HG02610 (cell line): ENCODE results near the gene ERO1A.
A peak's percentile ranks its signal among the peaks of the same experiment; 100 is the strongest.

Source experiments
- ATAC-seq: cut with Tn5 transposase; IDR thresholded peaks from one replicate; pipeline ENCODE4 v1.9.1; 2021; ENCODE audit warnings: mild to moderate bottlenecking, moderate library complexity; ENCODE audit not compliant: unreplicated experiment

Gene ERO1A

DNA sequence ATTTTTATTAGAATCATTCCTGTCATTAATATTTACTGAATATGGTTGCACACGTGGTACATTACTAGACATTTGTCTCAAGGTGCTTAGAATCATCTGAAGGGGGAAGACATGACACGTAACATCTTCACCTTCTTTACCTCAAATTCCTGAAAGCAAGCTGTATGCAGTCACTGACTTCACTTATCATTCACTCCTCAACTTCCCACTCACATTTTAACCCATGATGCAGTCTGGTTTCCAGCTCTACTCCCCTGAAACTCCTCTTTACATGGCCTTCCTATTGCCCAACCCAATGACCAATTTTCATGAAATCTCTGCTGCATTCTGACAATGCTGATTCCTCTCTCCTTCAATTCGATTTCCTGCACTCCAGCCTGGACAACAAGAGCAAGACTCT is 5.9 kb upstream of the ERO1A start:
- ATAC-seq, result peak; percentile 43

DNA sequence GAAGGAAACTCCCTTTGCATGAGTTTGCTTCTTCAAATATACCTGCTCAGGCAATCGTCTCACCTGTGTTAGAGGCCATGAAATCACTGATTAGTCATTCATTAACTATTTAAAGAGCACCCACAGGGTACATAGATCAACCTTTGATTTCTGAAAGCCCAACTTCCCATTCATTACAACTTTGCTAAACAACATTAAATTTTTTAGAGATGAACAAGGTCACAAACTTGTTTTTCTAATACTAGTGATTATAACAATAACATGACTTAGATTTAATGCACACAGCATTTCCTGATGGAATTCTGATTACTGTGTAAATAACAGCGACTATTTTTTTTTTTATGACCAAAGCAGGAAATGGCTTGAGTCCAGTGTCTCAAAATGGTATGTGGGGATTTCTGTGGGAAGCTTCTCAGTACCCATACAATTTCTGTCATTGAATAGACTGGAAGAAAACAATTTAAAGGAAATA is 5.4 kb upstream of the ERO1A start:
- peak; percentile 42 for ATAC-seq

DNA sequence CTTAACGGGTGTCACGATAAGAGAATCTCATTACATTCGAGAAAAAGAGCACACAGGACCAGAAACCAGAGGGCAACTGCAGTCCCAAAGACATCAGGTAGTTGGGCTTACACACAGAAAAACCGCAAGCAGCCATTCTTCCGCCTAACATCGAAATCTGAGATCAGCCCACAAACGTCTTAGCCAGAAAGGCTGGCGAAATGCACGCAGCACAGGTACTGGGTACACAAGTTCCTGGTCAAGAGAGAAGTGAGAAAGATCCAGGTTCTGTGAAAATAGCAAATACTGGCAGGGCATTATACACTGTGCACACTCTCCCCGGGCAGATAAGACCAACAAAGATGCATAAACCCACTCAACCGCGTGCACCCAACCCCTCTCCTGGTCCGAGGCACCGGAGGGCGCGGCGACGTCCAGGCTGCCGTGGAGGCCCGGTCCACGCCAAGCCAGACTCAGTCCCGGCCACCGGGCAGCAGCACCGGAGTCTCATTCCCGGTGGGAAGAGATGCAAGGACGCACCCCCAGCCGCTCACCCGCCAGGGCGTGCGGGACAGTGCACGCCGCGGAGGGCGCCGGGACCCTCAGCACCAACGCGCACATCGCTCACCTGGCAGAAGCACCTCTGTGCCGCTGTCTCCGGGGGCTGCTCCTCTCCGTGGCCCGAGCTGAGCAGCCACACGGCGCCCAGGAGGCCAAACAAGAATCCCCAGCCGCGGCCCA is 437 bp downstream of the ERO1A start:
- peak; percentile 49 for ATAC-seq

DNA sequence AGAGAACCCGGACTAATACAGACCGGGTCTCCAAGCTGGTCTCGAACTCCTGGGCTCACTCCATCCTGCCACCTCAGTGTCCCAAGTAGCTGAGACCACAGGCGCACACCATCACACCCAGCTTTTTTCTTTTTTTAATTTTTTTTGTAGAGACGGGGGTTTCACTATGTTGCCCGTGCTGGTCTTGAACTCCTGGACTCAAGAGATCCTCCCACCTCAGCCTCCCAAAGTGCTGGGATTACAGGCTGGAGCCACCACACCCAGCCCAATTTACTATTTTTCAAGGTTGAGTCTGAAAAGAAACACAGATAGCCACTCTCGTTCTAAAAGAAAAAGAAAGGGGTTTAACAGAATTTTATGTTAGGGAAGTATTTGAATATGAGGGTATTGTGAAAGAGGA is 1.8 kb downstream of the ERO1A start:
- no peak for ATAC-seq

DNA sequence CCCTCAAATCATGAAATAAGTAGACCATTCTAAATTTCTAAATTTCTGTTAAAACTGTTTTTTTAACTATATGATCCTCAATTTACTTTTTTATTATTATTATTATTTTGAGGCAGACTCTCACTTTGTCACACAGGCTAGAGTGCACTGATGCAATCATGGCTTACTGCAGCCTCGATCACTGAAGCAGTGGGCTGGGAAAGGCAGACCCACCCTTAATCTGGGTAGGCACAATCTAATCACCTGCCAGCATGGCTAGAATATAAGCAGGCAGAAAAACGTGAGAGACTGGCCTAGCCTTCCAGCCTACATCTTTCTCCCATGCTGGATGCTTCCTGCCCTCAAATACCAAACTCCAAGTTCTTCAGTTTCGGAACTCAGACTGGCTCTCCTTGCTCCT is 2.3 kb downstream of the ERO1A start:
- ATAC-seq, result no peak

DNA sequence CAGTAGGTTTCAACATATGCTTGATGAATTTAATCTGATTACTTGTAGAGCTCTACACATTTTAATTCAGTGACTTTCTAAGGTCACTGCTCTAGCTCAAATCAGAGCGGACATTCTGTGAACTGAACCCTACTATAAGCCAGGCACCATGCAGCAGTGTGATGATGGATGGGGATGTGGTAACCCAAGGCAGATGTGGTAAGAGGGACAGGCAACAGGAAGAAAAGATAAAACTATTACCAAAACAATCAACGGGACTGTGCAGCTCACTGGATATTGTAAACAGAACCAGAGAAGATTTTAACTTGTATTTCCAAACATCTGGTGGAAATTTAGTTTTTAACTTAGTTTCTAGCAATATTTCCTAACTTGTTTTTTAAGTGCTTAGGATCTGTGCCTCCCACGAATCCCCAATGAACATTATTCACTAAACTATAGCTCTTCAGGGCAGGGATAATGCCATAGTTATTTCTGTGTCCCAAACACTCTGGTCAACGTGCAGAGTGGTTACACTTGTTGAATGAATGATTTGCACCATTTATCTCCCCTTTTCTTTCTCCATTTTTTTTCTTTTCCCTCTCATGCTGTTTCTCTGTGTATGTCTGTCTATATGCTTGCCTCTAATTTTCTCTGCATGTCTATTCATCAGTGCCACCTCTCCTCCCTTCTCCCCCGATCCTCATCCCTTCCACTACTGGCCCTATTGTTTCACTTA is 3.0 kb downstream of the ERO1A start:
- ATAC-seq, result no peak

DNA sequence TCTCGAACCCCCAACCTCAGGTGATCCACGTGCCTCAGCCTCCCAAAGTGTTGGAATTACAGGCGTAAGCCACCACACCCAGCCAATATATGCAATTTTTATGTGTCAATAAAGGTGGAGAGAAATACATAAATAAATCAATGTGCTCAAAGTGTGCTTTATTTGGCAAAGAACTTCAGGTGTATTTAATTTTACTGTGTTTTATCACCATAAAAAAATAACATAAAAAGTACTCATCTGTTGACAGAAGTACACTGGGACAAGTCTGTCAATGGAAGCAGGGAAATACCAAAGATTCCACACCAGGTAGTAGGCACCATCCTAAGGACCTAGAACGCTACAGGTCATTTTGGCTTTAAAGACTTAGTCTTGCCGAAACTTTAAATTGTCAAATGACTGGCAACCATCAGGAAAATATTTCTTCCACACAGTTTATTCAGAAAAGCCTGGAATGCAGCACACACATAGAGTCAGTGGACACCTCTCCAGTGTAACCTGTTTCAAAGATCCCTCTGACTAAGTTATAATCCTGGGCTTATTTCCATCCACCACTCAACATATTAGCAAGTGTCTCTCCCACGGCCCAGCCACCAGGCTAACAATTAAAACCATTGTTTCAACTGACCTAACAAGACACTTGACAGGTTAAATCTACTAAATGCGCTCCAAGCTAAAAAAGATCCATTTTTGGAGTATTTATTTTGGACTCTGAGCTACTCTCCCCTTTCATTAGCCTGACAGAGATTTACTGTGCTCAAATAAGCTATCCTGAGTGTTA is 4.2 kb downstream of the ERO1A start:
- ATAC-seq, result no peak

DNA sequence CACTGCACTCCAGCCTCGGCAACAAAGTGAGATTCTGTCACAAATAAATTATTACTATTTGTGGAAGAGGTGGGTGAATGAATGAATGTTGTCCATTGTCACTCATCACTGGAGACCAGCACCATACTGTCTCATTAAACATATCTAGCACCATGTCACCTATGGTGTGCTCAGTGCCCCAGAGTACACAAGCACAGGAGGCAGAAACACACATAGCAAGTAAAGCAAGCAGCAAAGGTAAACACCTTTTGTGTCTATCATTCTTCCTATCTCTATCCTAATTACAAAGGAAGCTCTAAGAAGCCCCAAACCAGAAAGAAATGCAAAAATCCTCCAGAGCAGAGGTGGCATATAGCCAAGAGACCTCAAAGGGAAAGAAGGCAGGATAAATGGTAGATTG is 9.2 kb downstream of the ERO1A start:
- no peak for ATAC-seq

DNA sequence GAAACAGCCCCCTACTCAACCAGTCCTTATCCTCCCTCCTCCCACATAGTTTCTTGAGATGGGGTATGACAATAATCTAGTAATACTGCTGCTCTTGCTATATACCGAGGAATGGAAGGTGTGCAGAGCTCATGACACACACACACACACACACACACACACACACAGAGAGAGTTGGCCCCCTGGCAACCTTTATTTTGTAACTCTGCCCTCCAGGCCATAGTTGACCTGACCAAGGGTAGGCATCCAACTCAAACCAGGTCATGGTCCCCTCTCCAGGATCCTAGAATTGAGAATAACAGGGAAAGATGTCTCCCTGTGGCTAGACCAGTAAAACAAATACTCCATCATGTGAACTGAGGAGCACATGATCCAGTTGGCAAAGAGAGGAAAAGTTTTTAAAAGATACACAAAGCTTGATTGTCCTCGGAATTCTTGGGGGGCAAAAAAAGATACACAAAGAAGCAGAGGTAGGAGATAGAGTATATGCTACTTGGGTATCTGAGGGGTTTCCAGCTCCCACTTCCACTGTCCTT is 11.3 kb downstream of the ERO1A start:
- no peak for ATAC-seq

DNA sequence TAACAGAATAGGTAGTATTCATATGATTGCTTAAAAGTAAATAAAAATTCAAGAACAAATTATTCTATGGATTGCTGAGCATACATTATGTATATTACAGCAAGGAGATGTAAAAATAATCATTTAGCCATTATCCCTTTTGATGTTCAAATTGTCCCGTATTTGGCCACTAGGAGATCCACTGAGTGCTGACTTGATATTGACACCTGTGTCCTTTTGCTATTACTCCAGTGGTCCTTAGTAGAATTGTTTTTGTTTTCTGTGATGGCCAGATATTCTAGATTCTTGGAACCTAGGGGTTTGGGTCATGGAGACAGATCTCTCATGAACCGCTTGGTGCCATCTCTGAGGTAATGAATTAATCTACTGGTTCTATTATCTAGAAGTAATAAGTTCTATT is 16.8 kb downstream of the ERO1A start:
- ATAC-seq, result no peak

DNA sequence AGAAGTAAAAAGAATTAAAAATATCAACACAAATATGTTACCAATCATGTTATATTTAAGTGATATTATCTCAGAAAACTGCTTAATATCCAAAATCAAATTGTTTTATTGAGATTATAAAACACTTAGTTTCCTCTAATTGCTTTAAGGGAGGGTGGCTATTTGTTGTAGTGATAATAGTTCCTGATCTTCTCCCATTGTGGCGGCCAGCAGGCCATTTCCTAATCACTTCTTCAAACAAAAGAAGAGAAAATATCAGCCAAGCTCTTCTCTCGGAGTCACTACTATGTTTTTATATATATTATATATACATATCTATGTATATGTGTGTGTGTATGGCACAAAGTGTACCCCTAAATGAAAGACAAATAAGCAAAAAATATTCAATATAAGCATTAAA is 31.5 kb downstream of the ERO1A start:
- no peak for ATAC-seq

DNA sequence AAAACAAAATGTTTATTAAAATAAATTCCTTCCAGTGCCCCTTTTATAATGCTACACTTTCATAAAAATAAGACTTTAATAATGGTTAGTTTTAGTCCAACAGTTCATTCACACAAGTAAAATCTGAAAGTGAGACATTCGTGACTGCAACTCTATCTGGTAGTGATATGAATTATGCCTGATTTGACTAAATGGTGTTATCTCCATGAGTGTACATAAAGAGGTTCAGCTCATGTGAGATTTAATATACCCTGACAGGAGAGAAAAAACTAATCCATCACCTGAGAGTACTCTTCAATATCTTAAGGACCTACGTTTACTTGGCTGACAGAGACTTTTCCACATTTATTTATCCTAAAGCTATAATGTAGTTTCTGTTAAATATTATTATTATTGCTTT is 34.0 kb downstream of the ERO1A start:
- ATAC-seq, result no peak

DNA sequence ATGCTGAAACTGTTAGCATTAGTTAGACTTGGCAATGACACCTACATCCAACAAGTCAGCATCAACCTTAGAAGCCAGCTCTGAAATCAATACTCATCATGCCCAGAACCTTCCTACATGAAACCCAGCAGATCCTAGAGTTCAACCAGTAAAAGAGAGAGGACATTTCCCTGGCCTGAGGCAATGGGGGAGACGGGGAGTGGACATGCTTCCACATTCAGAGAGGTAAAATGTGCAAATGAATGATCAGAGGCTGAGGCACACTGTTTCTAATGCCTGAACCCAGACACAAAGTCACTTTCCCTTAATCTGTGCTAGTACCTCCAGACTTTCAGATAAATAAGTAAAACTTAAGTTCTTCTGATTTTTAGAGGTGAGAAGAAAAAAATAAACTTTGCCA is 34.5 kb downstream of the ERO1A start:
- no peak for ATAC-seq

DNA sequence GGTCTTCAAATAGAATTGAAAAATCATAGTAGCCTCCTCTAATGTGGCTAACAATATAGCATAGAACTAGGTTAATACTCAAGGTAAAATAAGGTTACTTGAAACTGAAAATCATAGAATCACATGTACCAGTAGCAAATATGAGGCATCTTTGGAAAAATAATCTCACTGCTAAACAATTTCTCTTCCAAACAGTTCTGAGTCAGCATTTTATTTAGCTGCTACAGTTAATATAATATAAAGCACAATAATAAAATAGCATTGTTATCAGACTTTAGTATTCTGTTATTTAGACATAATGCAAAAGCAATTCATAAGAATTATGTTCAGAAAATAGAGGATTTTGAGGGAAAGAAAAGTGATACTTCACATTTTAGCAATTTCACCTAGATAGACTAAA is 35.0 kb downstream of the ERO1A start:
- no peak for ATAC-seq

DNA sequence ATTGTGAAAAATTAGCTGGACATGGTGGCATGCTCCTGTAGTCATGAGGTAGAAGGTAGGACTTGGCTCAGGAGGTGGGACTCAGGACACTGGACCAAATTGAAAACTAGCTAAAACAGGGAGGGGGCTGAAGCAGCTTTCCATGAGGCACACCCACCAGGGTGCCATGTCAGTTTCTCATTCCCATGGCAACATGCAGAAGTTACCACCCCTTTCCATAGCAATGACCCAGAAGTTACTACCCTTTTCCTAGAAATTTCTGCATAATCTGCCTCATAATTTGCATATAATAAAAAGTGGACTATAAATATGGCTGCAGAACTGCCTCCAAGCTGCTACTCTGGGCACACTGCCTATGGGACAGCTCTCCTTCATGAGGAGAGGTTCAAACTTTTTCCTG is 38.5 kb downstream of the ERO1A start:
- ATAC-seq, result no peak

DNA sequence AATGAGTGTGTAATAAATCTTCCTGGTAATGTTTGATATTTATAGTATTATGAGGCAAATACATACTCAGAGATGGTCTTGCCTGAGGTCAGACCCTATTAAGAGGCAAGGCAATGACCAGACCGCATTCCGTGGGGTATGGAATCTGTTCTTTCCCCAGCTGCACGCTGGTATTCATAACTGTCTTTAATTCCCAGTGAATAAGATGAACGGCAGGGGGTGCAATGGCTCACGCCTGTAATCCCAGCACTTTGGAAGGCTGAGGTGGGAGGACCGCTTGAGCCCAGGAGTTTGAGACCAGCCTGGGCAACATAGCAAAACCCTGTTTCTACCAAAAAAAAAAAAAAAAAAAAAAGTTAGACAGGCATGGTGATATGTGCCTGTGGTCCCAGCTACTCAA is 44.6 kb downstream of the ERO1A start:
- ATAC-seq, result no peak

DNA sequence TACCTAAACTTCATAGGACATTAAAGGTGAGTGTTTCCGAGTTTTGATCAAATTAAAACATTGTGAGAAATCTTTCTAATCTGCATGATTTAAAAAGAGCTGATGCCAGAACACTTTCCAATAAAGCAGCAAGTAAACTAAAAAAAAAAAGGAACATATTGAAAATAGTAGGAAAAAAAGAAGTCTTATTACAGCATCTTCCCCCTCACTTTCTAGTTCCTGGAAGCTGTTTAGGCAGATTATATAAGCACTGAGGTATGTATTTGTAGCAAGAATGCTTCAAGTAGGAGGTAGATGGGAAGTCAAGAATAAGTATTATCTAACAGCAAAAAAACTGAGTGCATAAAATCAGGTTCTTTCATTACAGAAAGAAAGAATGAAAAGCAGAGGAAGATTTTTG is 45.8 kb downstream of the ERO1A start:
- ATAC-seq, result no peak

DNA sequence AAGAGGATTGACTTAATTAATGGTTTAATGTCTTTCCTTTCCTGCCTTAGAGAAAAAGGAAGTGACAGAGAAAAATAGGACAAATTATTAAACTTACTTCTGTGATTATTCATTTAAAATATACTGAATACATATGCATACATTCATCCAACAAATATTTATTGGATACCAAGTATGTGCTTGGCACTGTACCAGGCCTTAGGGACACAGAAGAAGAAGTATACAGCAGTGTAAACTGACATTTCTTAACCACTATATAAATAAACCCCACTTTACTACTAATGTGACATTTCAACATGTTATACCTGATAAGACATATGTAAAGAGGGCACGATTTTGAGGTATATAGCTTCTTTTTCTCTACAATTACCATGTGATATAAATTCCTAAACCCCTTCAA is 53.6 kb downstream of the ERO1A start:
- ATAC-seq, result no peak

DNA sequence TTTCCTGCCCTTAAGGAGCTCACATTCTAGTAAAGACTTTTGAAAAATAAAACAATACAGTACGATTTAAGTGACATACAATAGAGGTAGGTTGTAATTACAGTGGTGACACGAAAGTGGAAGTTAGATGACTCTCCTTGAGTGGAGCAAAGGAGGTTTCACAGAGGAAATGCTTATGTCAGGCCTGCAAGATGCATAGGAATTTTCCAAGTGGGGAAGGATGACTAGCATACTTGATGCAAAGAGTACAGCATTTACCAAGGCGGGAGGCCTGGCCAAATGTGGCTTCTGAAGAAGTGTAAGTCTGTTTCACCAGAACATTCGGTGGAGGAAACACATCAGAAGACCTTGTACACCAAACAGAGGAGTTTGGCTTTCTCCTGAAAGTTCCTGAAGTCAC is 55.2 kb downstream of the ERO1A start:
- no peak for ATAC-seq

DNA sequence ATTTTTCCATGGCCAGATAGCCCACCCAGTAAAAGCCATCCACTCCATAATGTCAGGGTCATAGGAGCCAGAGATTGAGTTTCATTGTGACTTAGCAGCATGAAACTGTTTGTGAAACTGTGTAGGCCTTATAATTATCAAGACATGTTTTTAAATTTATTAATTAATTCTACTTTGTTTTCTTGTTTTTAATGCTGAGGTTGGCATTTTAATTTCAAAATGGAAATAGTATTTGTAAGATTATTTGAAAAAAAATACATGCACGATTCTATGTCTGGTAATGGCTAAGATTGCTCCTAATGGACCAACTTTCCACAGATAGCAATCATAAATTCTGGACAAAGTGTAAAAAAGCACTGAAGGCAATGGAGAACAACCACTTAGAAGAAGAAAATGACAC is 75.7 kb downstream of the ERO1A start:
- no peak for ATAC-seq

DNA sequence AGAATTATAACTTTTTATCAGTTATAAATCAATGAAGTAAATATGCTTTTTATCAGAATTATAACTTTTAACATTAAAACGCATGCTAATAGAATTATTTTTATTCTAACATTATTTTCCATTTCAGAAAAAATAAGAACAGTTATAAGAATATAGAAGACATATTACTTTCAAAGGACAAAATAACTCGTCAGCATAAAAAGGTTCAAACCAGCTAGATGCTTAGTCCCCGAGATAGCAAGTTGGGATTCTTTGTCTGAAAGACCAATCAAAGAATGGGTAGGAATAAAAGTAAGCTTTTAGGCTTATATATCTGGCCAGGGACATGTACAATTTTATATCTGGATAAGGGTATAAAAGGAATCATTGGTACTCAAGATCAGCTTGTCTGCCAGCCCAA is 76.8 kb downstream of the ERO1A start:
- no peak for ATAC-seq

DNA sequence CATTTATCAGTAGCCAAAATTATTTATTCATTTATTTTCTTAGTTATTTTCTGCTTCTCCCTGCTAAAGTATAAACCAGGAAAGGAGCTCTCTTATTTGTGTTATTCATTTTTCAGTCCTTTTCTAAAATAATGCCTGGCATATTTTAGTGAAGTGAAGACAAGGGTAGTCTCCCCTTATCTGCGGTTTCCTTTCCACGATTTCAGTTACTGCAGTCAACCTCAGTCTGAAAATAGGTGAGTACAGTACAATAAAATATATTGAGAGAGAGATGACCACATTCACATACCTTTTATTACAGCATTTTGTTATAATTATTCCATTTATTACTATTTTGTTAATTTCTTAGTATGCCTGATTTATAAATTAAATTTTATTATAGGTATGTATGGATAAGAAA is 85.2 kb downstream of the ERO1A start:
- ATAC-seq, result no peak
